GM12878 (cell line): ENCODE results near the gene HHLA2.

Experiments
- CTCF ChIP-seq, 3 experiments: IDR thresholded peaks in 2 of 3; conservative IDR thresholded peaks in 1 of 3; 2 replicates each; pipeline ENCODE4 v1.5.1; 2011; ENCODE audit warnings: low read depth in 3 of 3, low read length in 3 of 3, mild to moderate bottlenecking in 3 of 3, control low read depth in 2 of 3, moderate library complexity in 2 of 3, inconsistent platforms in 1 of 3, mixed read lengths in 1 of 3; ENCODE audit not compliant: control insufficient read depth in 2 of 3, insufficient read depth in 1 of 3; ENCODE audit errors: extremely low read depth in 1 of 3
- EGR1 ChIP-seq, 2 experiments: IDR thresholded peaks; 1 replicate in 1 of 2; 2 replicates in 1 of 2; pipeline ENCODE4 v1.6.1; 2011 to 2012; ENCODE audit warnings: low read depth in 2 of 2, low read length in 2 of 2, borderline replicate concordance in 1 of 2, mild to moderate bottlenecking in 1 of 2, moderate library complexity in 1 of 2
- RCOR1 ChIP-seq: conservative IDR thresholded peaks from 2 replicates; pipeline ENCODE4 v1.6.1; 2012; ENCODE audit warnings: low read depth, low read length, improper control_type of control experiment
- RFX5 ChIP-seq: IDR thresholded peaks from 2 replicates; pipeline ENCODE4 v1.6.1; 2011; ENCODE audit warnings: low read depth, low read length, improper control_type of control experiment

GRCh38 chr3:108394016-108394415 is 97.7 kb downstream of the HHLA2 start:
- TF ChIP-seq EGR1 (IDR thresholded peaks at IDR 0.05; ENCODE audit: borderline replicate concordance in 1 of 2, low read depth in 2 of 2, low read length in 2 of 2) = no peak
- no peak for TF ChIP-seq CTCF (IDR thresholded peaks at IDR 0.05 in 2 of 3, conservative IDR thresholded peaks at IDR 0.05 in 1 of 3; ENCODE audit: control insufficient read depth in 2 of 3, extremely low read depth in 1 of 3, insufficient read depth in 1 of 3, low read depth in 3 of 3, low read length in 3 of 3)
- TF ChIP-seq RCOR1 = no peak
- TF ChIP-seq RFX5 = no peak
